ENCODE measurements around the gene ZNF454.
A peak's percentile ranks its signal among the peaks of the same experiment; 100 is the strongest.

The ZNF454 gene

GRCh38 chr5:178988436-178989220, 47.6 kb downstream of the ZNF454 start:
- peaks cover 3% of the 10 kb centered on the region for H3K36me3 Mint-ChIP-seq (ENCODE audit: low read depth)
- H3K27me3 Mint-ChIP-seq (ENCODE audit: low read depth) = peaks cover 13% of the 10 kb centered on the region
- no peaks in the 10 kb centered on the region for H3K4me1 Mint-ChIP-seq (ENCODE audit: low read depth)
- DNase-seq (ENCODE audit: low spot score) = no peak
- no peak overlapping the region for H3K4me3 Mint-ChIP-seq
- peaks cover 21% of the 10 kb centered on the region for H3K9me3 Mint-ChIP-seq
- no peak overlapping the region for H3K27ac Mint-ChIP-seq

GRCh38 chr5:178989311-178989710, 48.3 kb downstream of the ZNF454 start:
- Mint-ChIP-seq H3K27ac (no peak overlapping the region), H3K4me1 (ENCODE audit: low read depth) (no peaks in the 10 kb centered on the region), H3K27me3 (ENCODE audit: low read depth) (peaks cover 18% of the 10 kb centered on the region), H3K36me3 (ENCODE audit: low read depth) (peaks cover 3% of the 10 kb centered on the region), H3K4me3 (no peak overlapping the region), H3K9me3 (peaks cover 22% of the 10 kb centered on the region)
- DNase-seq (ENCODE audit: low spot score) = no peak

GRCh38 chr5:178990491-178990890, 49.5 kb downstream of the ZNF454 start:
- peaks cover 6% of the 10 kb centered on the region for H3K36me3 Mint-ChIP-seq (ENCODE audit: low read depth)
- H3K4me3 Mint-ChIP-seq = no peak overlapping the region
- H3K27ac Mint-ChIP-seq = no peak overlapping the region
- H3K9me3 Mint-ChIP-seq = peaks cover 25% of the 10 kb centered on the region
- H3K27me3 Mint-ChIP-seq (ENCODE audit: low read depth) = peaks cover 21% of the 10 kb centered on the region
- no peaks in the 10 kb centered on the region for H3K4me1 Mint-ChIP-seq (ENCODE audit: low read depth)
- no peak for DNase-seq (ENCODE audit: low spot score)

GRCh38 chr5:178991190-178992145, 50.5 kb downstream of the ZNF454 start:
- Mint-ChIP-seq H3K36me3 (ENCODE audit: low read depth) (peaks cover 6% of the 10 kb centered on the region), H3K4me1 (ENCODE audit: low read depth) (no peaks in the 10 kb centered on the region), H3K27ac (no peak overlapping the region), H3K4me3 (no peak overlapping the region), H3K27me3 (ENCODE audit: low read depth) (peaks cover 22% of the 10 kb centered on the region), H3K9me3 (peaks cover 27% of the 10 kb centered on the region)
- no peak for DNase-seq (ENCODE audit: low spot score)

- H3K27ac Mint-ChIP-seq = no peak overlapping the region
- peaks cover 24% of the 10 kb centered on the region for H3K9me3 Mint-ChIP-seq
- peaks cover 6% of the 10 kb centered on the region for H3K36me3 Mint-ChIP-seq (ENCODE audit: low read depth)
- no peak overlapping the region for H3K4me3 Mint-ChIP-seq
- no peaks in the 10 kb centered on the region for H3K4me1 Mint-ChIP-seq (ENCODE audit: low read depth)
- no peak for DNase-seq (ENCODE audit: low spot score)
- peaks cover 22% of the 10 kb centered on the region for H3K27me3 Mint-ChIP-seq (ENCODE audit: low read depth)
These were observed 51.4 kb downstream of the ZNF454 start for GRCh38 chr5:178992291-178992895.

- Mint-ChIP-seq H3K27ac (no peak overlapping the region), H3K27me3 (ENCODE audit: low read depth) (peaks cover 22% of the 10 kb centered on the region), H3K4me3 (no peak overlapping the region), H3K36me3 (ENCODE audit: low read depth) (peaks cover 6% of the 10 kb centered on the region), H3K4me1 (ENCODE audit: low read depth) (no peaks in the 10 kb centered on the region), H3K9me3 (peaks cover 18% of the 10 kb centered on the region)
- no peak for DNase-seq (ENCODE audit: low spot score)
These were observed 52.3 kb downstream of the ZNF454 start for GRCh38 chr5:178993236-178993765.

GRCh38 chr5:178993955-178994579, 53.1 kb downstream of the ZNF454 start:
- peaks cover 6% of the 10 kb centered on the region for H3K36me3 Mint-ChIP-seq (ENCODE audit: low read depth)
- peaks cover 21% of the 10 kb centered on the region for H3K9me3 Mint-ChIP-seq
- no peak overlapping the region for H3K27ac Mint-ChIP-seq
- H3K4me3 Mint-ChIP-seq = no peak overlapping the region
- H3K4me1 Mint-ChIP-seq (ENCODE audit: low read depth) = no peaks in the 10 kb centered on the region
- DNase-seq (ENCODE audit: low spot score) = no peak
- H3K27me3 Mint-ChIP-seq (ENCODE audit: low read depth) = peaks cover 22% of the 10 kb centered on the region

- Mint-ChIP-seq H3K36me3 (ENCODE audit: low read depth) (peaks cover 6% of the 10 kb centered on the region), H3K4me1 (ENCODE audit: low read depth) (no peaks in the 10 kb centered on the region), H3K27ac (peak within 1 kb of the TSS; percentile 68), H3K27me3 (ENCODE audit: low read depth) (peaks cover 22% of the 10 kb centered on the region), H3K4me3 (no peak within 1 kb of the TSS), H3K9me3 (peaks cover 15% of the 10 kb centered on the region)
- no peak for DNase-seq (ENCODE audit: low spot score)
These were observed 53.8 kb downstream of the ZNF454 start, which contains the start of gene GRM6 for GRCh38 chr5:178994580-178995340. TSS of gene GRM6 (minus strand) at chr5:178995320. CDS start at chr5:178994944, 376 bp downstream.

GRCh38 chr5:178995341-178995690, 54.3 kb downstream of the ZNF454 start:
- Mint-ChIP-seq H3K9me3 (peaks cover 16% of the 10 kb centered on the region), H3K27me3 (ENCODE audit: low read depth) (peaks cover 22% of the 10 kb centered on the region), H3K4me1 (ENCODE audit: low read depth) (no peaks in the 10 kb centered on the region), H3K27ac (peak overlapping the region; percentile 68), H3K36me3 (ENCODE audit: low read depth) (peaks cover 6% of the 10 kb centered on the region), H3K4me3 (no peak overlapping the region)
- DNase-seq (ENCODE audit: low spot score) = no peak

- DNase-seq (ENCODE audit: low spot score) = no peak
- Mint-ChIP-seq H3K27ac (no peak overlapping the region), H3K27me3 (ENCODE audit: low read depth) (peaks cover 22% of the 10 kb centered on the region), H3K4me1 (ENCODE audit: low read depth) (no peaks in the 10 kb centered on the region), H3K9me3 (peaks cover 21% of the 10 kb centered on the region), H3K4me3 (no peak overlapping the region), H3K36me3 (ENCODE audit: low read depth) (peaks cover 6% of the 10 kb centered on the region)
These were observed 55.2 kb downstream of the ZNF454 start for GRCh38 chr5:178996156-178996555.

GRCh38 chr5:178997191-178997590, 56.2 kb downstream of the ZNF454 start:
- DNase-seq (ENCODE audit: low spot score) = no peak
- Mint-ChIP-seq H3K4me3 (no peak overlapping the region), H3K36me3 (ENCODE audit: low read depth) (peaks cover 6% of the 10 kb centered on the region), H3K27ac (no peak overlapping the region), H3K27me3 (ENCODE audit: low read depth) (peaks cover 22% of the 10 kb centered on the region), H3K4me1 (ENCODE audit: low read depth) (no peaks in the 10 kb centered on the region), H3K9me3 (peaks cover 26% of the 10 kb centered on the region)

GRCh38 chr5:178998441-178998840, 57.4 kb downstream of the ZNF454 start:
- no peak overlapping the region for H3K27ac Mint-ChIP-seq
- peaks cover 5% of the 10 kb centered on the region for H3K36me3 Mint-ChIP-seq (ENCODE audit: low read depth)
- no peaks in the 10 kb centered on the region for H3K4me1 Mint-ChIP-seq (ENCODE audit: low read depth)
- no peak overlapping the region for H3K4me3 Mint-ChIP-seq
- peaks cover 37% of the 10 kb centered on the region for H3K9me3 Mint-ChIP-seq
- H3K27me3 Mint-ChIP-seq (ENCODE audit: low read depth) = peaks cover 11% of the 10 kb centered on the region
- no peak for DNase-seq (ENCODE audit: low spot score)

GRCh38 chr5:179006564-179006963, 65.6 kb downstream of the ZNF454 start:
- Mint-ChIP-seq H3K27ac (no peak overlapping the region), H3K4me1 (ENCODE audit: low read depth) (no peaks in the 10 kb centered on the region), H3K27me3 (ENCODE audit: low read depth) (no peaks in the 10 kb centered on the region), H3K36me3 (ENCODE audit: low read depth) (no peaks in the 10 kb centered on the region), H3K4me3 (no peak overlapping the region), H3K9me3 (peaks cover 57% of the 10 kb centered on the region)
- no peak for DNase-seq (ENCODE audit: low spot score)

All from T-helper 2 cell treated with Interferon-gamma antibody and Interleukin-4, amounts not matched to agents 5 μg/mL and 100 μg/mL, for 36 hours (primary cell).